Measurements from ENCODE around the gene ATF3. TPM values are rescaled to one million over a fixed set of nuclear protein-coding genes. Genes with fewer than 3 reads are reported as not detected.

Gene ATF3
- total RNA-seq, 1 experiment from 2014 or later = 21.8 TPM

- peak; percentile 55 to 67 for DNase-seq
- H3K4me3 ChIP-seq (ENCODE audit: low read depth, low read length) = no peak overlapping the region
Measured at GRCh38 chr1:212595787-212596714, 12.5 kb upstream of the ATF3 start.

GRCh38 chr1:212596798-212597197 lies 11.8 kb upstream of the ATF3 start:
- Histone ChIP-seq H3K4me3 (ENCODE audit: low read depth, low read length) (no peak overlapping the region), H3K27me3 (replicated peaks; ENCODE audit: control insufficient read depth, insufficient read depth, low read length) (no peaks in the 10 kb centered on the region), H3K36me3 (ENCODE audit: control insufficient read depth, insufficient read depth, low read length) (no peaks in the 10 kb centered on the region), H3K4me1 (peaks cover 33% of the 10 kb centered on the region), H3K9me3 (no peaks in the 10 kb centered on the region)
- TF ChIP-seq, protein P1, sequence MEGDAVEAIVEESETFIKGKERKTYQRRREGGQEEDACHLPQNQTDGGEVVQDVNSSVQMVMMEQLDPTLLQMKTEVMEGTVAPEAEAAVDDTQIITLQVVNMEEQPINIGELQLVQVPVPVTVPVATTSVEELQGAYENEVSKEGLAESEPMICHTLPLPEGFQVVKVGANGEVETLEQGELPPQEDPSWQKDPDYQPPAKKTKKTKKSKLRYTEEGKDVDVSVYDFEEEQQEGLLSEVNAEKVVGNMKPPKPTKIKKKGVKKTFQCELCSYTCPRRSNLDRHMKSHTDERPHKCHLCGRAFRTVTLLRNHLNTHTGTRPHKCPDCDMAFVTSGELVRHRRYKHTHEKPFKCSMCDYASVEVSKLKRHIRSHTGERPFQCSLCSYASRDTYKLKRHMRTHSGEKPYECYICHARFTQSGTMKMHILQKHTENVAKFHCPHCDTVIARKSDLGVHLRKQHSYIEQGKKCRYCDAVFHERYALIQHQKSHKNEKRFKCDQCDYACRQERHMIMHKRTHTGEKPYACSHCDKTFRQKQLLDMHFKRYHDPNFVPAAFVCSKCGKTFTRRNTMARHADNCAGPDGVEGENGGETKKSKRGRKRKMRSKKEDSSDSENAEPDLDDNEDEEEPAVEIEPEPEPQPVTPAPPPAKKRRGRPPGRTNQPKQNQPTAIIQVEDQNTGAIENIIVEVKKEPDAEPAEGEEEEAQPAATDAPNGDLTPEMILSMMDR (IDR thresholded peaks at IDR 0.05; ENCODE audit: insufficient read depth in 1 of 2, low read depth in 1 of 2, low read length in 1 of 2, severe bottlenecking in 1 of 2, unreplicated experiment in 1 of 2) = no peak
- Mint-ChIP-seq H3K4me3 (ENCODE audit: unreplicated experiment) (no peak overlapping the region), H3K36me3 (ENCODE audit: insufficient read depth, unreplicated experiment) (peaks cover 6% of the 10 kb centered on the region), H3K9me3 (ENCODE audit: unreplicated experiment) (no peaks in the 10 kb centered on the region), H3K27me3 (ENCODE audit: insufficient read depth, unreplicated experiment) (no peaks in the 10 kb centered on the region), H3K27ac (ENCODE audit: unreplicated experiment) (peak overlapping the region; percentile 85), H3K4me1 (ENCODE audit: low read depth, unreplicated experiment) (peaks cover 49% of the 10 kb centered on the region)
- DNase-seq = no peak
- CTCF ChIA-PET = interaction anchor here (0.5 to 1.6 kb wide), 3 partner anchors 11 to 166 kb away, joined by 3 to 9 read pairs (median 5); partner anchors contain the start of gene ATF3
- TSS peak; percentile 87 for BruUV-seq (replicated peaks)
- POLR2A ChIA-PET = interaction anchor here (0.7 to 1.5 kb wide), 2 partner anchors 12 to 38 kb away, joined by 3 to 9 read pairs; partner anchors contain the start of gene ATF3
- intact Hi-C loops (cut with micrococcal nuclease; ENCODE audit: unreplicated experiment) = loop anchor here (1.0 kb wide), 1 partner anchor 12 kb away; the partner anchor contains the start of gene ATF3

More at GRCh38 chr1:212595787-212596714, 12.5 kb upstream of the ATF3 start:
- Mint-ChIP-seq H3K4me3 (ENCODE audit: unreplicated experiment) (peak overlapping the region; percentile 54), H3K27ac (ENCODE audit: unreplicated experiment) (peak overlapping the region; percentile 85), H3K36me3 (ENCODE audit: insufficient read depth, unreplicated experiment) (peaks cover 6% of the 10 kb centered on the region), H3K4me1 (ENCODE audit: low read depth, unreplicated experiment) (peaks cover 49% of the 10 kb centered on the region), H3K9me3 (ENCODE audit: unreplicated experiment) (no peaks in the 10 kb centered on the region), H3K27me3 (ENCODE audit: insufficient read depth, unreplicated experiment) (no peaks in the 10 kb centered on the region)
- Histone ChIP-seq H3K36me3 (ENCODE audit: control insufficient read depth, insufficient read depth, low read length) (no peaks in the 10 kb centered on the region), H3K9me3 (no peaks in the 10 kb centered on the region), H3K4me1 (peaks cover 33% of the 10 kb centered on the region), H3K27me3 (replicated peaks; ENCODE audit: control insufficient read depth, insufficient read depth, low read length) (no peaks in the 10 kb centered on the region)
- ChIA-PET CTCF (interaction anchor here (0.5 to 1.6 kb wide), 3 partner anchors 12 to 165 kb away, joined by 3 to 9 read pairs (median 5); partner anchors contain the start of gene ATF3), POLR2A (interaction anchor here (0.7 to 1.5 kb wide), 2 partner anchors 12 to 37 kb away, joined by 3 to 9 read pairs; partner anchors contain the start of gene ATF3)
- TF ChIP-seq, protein P1 (IDR thresholded peaks at IDR 0.05; ENCODE audit: insufficient read depth in 1 of 2, low read depth in 1 of 2, low read length in 1 of 2, severe bottlenecking in 1 of 2, unreplicated experiment in 1 of 2) = peak; percentile 63 to 74
- TSS peak; percentile 57 for BruUV-seq (replicated peaks)
- intact Hi-C loops (cut with micrococcal nuclease; ENCODE audit: unreplicated experiment) = loop anchor here (1.0 kb wide), 1 partner anchor 12 kb away; the partner anchor contains the start of gene ATF3

DNA sequence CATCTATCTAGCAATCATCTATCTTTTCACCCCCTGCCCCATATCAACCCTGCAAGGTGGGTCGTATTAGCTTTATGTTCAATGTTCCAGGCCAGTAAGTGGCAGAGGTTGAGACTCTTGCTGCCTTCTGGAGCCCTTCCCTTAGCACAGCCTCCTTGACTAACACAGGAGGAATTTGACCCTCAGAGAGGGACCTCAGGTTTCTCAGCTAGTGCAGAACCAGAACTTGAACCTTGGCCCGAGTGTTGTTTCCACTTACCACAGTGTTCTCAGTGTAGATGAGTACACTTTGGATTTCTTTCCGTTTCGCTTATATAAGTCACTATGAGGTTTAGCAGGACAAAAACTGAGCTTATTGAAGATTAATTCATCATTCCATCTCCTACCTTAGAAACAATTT lies 11.1 kb upstream of the ATF3 start:
- Mint-ChIP-seq H3K36me3 (ENCODE audit: insufficient read depth, unreplicated experiment) (peaks cover 6% of the 10 kb centered on the region), H3K27me3 (ENCODE audit: insufficient read depth, unreplicated experiment) (no peaks in the 10 kb centered on the region), H3K4me1 (ENCODE audit: low read depth, unreplicated experiment) (peaks cover 49% of the 10 kb centered on the region), H3K9me3 (ENCODE audit: unreplicated experiment) (no peaks in the 10 kb centered on the region), H3K27ac (ENCODE audit: unreplicated experiment) (no peak overlapping the region), H3K4me3 (ENCODE audit: unreplicated experiment) (no peak overlapping the region)
- TF ChIP-seq, protein P1 (IDR thresholded peaks at IDR 0.05; ENCODE audit: insufficient read depth in 1 of 2, low read depth in 1 of 2, low read length in 1 of 2, severe bottlenecking in 1 of 2, unreplicated experiment in 1 of 2) = no peak
- Histone ChIP-seq H3K36me3 (ENCODE audit: control insufficient read depth, insufficient read depth, low read length) (no peaks in the 10 kb centered on the region), H3K9me3 (no peaks in the 10 kb centered on the region), H3K27me3 (replicated peaks; ENCODE audit: control insufficient read depth, insufficient read depth, low read length) (no peaks in the 10 kb centered on the region), H3K4me1 (peaks cover 33% of the 10 kb centered on the region), H3K4me3 (ENCODE audit: low read depth, low read length) (no peak overlapping the region)
- intact Hi-C loops (cut with micrococcal nuclease; ENCODE audit: unreplicated experiment) = no loop called here
- no TSS peak for BruUV-seq (replicated peaks)
- POLR2A ChIA-PET = interaction anchor here (1.5 kb wide), 1 partner anchor 11 kb away, joined by 9 read pairs; the partner anchor contains the start of gene ATF3
- no peak for DNase-seq
- CTCF ChIA-PET = interaction anchor here (0.6 to 1.6 kb wide), 3 partner anchors 10 to 183 kb away, joined by 3 to 9 read pairs (median 3); partner anchors contain the start of genes ATF3 and PACC1

Data from Caco-2 (cell line).